Subcutaneous abdominal adipose tissue (tissue), 5 donors: ENCODE measurements around the gene PARD3B.
A peak's percentile ranks its signal among the peaks of the same experiment; 100 is the strongest.

Experiments used
- H3K27ac ChIP-seq: one replicate; pipeline ENCODE4 v1.7.0; 2013; ENCODE audit warnings: low read depth, mild to moderate bottlenecking, inconsistent platforms, low read length, moderate library complexity
- H3K27me3 ChIP-seq, 5 donors: one replicate each; pipeline ENCODE4 v1.7.0; 2013; ENCODE audit warnings: low read length in 5 of 5, inconsistent platforms in 1 of 5; ENCODE audit not compliant: control insufficient read depth in 5 of 5, insufficient read depth in 4 of 5
- H3K36me3 ChIP-seq, 5 donors: one replicate each; pipeline ENCODE4 v1.7.0; 2013; ENCODE audit warnings: low read length in 5 of 5; ENCODE audit not compliant: control insufficient read depth in 5 of 5, insufficient read depth in 5 of 5
- H3K4me1 ChIP-seq, 5 donors: one replicate each; pipeline ENCODE4 v1.7.0; 2013; ENCODE audit warnings: low read length in 5 of 5, mild to moderate bottlenecking in 3 of 5, moderate library complexity in 1 of 5; ENCODE audit not compliant: control insufficient read depth in 5 of 5, insufficient read depth in 5 of 5
- H3K4me3 ChIP-seq, 5 donors: one replicate each; pipeline ENCODE4 v1.7.0; 2013; ENCODE audit warnings: low read length in 5 of 5, low read depth in 1 of 5
- H3K9ac ChIP-seq, 5 donors: one replicate each; pipeline ENCODE4 v1.7.0; 2013; ENCODE audit warnings: low read length in 5 of 5, mild to moderate bottlenecking in 4 of 5, moderate library complexity in 3 of 5
- H3K9me3 ChIP-seq, 5 donors: one replicate each; pipeline ENCODE4 v1.7.0; 2013; ENCODE audit warnings: low read length in 5 of 5; ENCODE audit not compliant: control insufficient read depth in 5 of 5
- donor health status: healthy.
- donor health status: healthy.
- donor health status: healthy.
- donor health status: healthy.
- donor health status: healthy.

Gene PARD3B, protein sequence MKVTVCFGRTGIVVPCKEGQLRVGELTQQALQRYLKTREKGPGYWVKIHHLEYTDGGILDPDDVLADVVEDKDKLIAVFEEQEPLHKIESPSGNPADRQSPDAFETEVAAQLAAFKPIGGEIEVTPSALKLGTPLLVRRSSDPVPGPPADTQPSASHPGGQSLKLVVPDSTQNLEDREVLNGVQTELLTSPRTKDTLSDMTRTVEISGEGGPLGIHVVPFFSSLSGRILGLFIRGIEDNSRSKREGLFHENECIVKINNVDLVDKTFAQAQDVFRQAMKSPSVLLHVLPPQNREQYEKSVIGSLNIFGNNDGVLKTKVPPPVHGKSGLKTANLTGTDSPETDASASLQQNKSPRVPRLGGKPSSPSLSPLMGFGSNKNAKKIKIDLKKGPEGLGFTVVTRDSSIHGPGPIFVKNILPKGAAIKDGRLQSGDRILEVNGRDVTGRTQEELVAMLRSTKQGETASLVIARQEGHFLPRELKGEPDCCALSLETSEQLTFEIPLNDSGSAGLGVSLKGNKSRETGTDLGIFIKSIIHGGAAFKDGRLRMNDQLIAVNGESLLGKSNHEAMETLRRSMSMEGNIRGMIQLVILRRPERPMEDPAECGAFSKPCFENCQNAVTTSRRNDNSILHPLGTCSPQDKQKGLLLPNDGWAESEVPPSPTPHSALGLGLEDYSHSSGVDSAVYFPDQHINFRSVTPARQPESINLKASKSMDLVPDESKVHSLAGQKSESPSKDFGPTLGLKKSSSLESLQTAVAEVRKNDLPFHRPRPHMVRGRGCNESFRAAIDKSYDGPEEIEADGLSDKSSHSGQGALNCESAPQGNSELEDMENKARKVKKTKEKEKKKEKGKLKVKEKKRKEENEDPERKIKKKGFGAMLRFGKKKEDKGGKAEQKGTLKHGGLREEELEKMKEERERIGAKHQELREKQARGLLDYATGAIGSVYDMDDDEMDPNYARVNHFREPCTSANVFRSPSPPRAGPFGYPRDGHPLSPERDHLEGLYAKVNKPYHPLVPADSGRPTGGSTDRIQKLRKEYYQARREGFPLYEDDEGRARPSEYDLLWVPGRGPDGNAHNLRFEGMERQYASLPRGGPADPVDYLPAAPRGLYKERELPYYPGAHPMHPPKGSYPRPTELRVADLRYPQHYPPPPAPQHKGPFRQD (N-terminal part only)

DNA sequence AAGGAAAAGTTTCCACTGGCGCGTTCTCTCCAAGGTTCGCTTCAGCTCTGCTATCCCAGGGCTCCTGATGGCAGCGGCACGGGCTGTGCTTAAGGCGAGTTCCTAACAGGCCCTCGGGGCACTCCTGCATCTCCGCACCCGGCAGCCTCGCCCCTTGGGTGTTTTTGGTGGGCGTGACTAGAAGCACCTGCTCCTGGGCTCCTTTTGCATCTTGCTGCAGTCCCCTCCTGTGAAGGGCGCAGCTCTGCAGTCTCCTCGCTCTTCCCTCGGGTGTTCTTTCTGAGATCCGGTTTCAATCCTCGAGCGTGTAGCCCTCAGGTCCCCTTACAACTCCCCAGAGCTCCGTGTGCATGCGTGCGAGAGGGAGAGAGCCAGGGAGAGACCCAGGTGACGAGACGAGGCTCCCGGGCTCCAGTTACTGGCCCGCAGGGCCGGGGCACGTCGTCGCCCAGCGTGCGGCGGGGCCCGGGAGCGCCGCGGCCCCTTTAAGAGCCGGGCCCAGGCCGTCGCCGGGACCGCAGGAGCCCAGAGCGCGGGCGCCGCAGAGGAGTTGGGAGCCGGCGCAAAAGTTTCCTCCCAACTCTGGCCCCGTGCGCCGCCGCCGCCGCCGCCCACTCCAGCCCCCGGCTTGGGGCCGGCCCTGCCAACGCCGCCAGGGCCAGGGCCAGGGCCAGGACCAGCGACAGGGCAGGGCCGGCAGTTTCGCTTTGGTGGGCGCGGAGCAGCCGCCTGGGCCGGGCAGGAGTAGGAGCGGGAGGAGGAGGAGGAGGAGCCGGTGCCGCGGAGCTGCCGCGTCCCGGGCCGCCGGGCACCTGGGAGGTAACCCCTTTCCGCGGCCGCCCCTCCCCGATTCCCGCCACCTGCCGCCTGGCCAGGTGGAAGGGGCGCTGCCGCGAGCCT is at the start of gene PARD3B:
Gene PARD3B (plus strand): TSS at position 515 of the 900 bp plus-strand sequence. CDS start 525 bp downstream, outside the sequence.
- Histone ChIP-seq H3K9ac (peak within 1 kb of the TSS; percentile 39 to 84 (median 80)), H3K9me3 (no peaks in the 10 kb centered on the region), H3K4me1 (peaks cover 0 to 43% (median 29%) of the 10 kb centered on the region in 5 donors), H3K27ac (peak within 1 kb of the TSS; percentile 55), H3K27me3 (no peaks in the 10 kb centered on the region), H3K36me3 (no peaks in the 10 kb centered on the region), H3K4me3 (peak within 1 kb of the TSS; percentile 83 to 94 (median 89))

DNA sequence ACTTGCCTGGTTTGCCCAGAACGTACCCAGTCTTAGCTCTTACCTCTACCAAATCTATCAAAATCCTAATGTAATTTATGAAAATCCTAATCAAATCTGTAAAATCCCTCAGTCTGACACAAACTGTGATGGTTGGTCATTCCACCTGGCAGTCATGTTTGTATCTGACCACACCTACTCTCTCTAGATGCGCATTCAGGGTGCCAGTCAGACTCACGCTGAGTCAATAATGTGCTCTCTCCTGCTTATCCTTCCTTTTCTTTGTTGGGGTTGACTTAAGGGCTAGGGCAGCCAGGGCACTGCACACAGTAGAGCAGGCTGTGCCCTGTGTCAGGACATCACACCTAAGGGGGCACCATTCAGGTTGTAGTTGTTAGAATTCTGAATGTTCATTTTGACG is 48.5 kb upstream of the PARD3B start:
- H3K27ac ChIP-seq: no peak overlapping the region
- H3K4me1 ChIP-seq: no peaks in the 10 kb centered on the region
- no peaks in the 10 kb centered on the region for H3K9me3 ChIP-seq
- H3K36me3 ChIP-seq: no peaks in the 10 kb centered on the region
- H3K9ac ChIP-seq: no peak overlapping the region
- H3K27me3 ChIP-seq: no peaks in the 10 kb centered on the region
- H3K4me3 ChIP-seq: no peak overlapping the region

DNA sequence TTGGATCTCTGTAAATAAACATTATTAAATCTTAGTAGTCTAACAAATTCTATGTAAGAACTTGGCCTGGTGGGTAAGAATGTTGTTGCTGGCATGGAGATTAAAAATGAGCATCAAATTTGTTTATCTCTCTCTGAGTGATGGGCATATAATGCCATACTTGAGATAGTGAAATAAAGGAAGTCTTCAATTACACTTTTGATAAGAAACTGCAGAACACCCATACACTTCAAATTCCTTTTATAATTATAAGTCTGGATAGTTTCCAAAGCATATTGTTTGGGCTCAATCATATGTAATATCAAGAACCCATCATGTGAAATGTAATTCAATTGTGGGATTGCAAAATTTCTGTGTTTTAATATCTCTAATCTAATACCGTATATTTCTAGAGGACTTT is 47.4 kb upstream of the PARD3B start:
- H3K4me3 ChIP-seq: no peak overlapping the region
- H3K27ac ChIP-seq: no peak overlapping the region
- no peak overlapping the region for H3K9ac ChIP-seq
- no peaks in the 10 kb centered on the region for H3K4me1 ChIP-seq
- H3K27me3 ChIP-seq: no peaks in the 10 kb centered on the region
- H3K9me3 ChIP-seq: no peaks in the 10 kb centered on the region
- no peaks in the 10 kb centered on the region for H3K36me3 ChIP-seq

DNA sequence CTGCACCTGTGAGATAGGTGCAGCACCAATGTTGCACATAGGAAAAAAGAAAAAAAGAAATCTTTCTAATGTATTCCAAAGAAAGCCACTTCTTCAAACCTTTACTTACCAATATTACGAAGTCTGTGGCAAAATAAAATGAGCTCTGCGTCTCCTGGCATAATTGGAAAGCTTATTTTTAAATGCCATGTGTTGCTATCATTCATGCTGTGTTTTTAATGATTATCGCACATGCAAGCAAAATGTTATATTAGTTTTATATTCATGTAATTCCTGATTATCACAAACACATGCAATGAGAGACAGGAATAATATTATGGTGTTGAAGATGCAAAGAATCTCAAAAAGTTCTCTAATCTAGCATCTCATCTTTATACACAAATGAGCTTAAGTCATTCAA is 47.0 kb upstream of the PARD3B start:
- Histone ChIP-seq H3K9me3 (no peaks in the 10 kb centered on the region), H3K36me3 (no peaks in the 10 kb centered on the region), H3K9ac (no peak overlapping the region), H3K27ac (no peak overlapping the region), H3K4me3 (no peak overlapping the region), H3K27me3 (no peaks in the 10 kb centered on the region), H3K4me1 (no peaks in the 10 kb centered on the region)

DNA sequence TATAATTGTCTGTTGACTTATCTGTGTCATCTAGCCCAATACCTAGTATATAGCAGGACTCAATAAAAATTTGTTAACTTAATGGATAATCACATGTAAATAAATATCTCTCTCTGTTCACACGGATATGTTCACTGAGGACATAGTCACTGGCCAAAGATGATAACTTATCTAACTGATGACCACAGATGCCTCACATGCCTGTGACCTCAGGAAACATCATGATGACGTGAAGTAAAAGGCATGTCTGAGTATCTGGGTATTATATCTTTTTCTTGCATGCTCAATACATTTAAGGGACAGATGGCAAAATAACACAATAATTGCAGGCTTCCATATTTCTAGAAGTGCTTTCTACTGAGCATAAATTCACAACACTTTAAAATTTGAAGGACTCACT is 41.4 kb upstream of the PARD3B start:
- Histone ChIP-seq H3K9me3 (no peaks in the 10 kb centered on the region), H3K27ac (no peak overlapping the region), H3K4me1 (peaks cover 0 to 6% (median 0%) of the 10 kb centered on the region in 5 donors), H3K4me3 (no peak overlapping the region), H3K9ac (no peak overlapping the region), H3K36me3 (no peaks in the 10 kb centered on the region), H3K27me3 (no peaks in the 10 kb centered on the region)

DNA sequence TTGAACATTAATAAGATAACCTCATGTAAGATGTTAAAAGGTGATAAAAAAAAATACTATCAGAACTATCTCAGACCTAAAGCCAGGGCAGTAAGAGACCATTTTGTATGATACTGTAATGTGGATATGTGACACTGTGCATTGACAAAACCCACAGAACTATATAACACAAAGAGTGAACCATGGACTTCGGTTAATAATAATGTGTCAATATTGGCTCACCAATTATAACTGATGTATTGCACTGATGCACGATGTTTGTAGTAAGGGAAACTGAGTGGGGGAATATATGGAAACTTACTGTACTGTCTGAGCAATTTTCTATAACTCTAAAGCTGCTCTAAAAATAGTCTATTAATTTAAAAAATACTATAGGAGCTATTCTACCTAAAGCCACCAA is 40.7 kb upstream of the PARD3B start:
- H3K27ac ChIP-seq: no peak overlapping the region
- no peaks in the 10 kb centered on the region for H3K36me3 ChIP-seq
- H3K27me3 ChIP-seq: no peaks in the 10 kb centered on the region
- H3K9me3 ChIP-seq: no peaks in the 10 kb centered on the region
- H3K4me1 ChIP-seq: peaks cover 0 to 6% (median 0%) of the 10 kb centered on the region in 5 donors
- H3K9ac ChIP-seq: no peak overlapping the region
- no peak overlapping the region for H3K4me3 ChIP-seq

DNA sequence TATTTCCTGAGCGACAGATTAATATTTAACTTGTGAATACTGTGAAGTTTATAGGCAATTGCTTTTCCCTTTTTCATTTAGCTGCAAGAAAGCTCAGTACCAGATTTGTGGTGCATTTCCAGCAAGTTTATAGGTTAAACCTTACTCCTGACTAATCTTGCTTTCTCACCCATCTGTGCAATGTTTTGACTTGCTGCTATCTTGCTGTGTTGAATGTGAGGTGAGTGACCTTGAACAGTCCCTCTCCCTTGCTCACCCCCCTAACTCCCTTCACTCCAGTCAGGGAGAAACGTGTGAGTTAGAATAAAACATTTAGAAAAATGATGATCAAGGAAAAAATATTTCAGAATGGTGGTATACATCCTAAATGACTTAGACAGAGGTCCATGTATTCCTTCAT is 39.8 kb upstream of the PARD3B start:
- Histone ChIP-seq H3K9ac (no peak overlapping the region), H3K4me1 (peaks cover 0 to 6% (median 0%) of the 10 kb centered on the region in 5 donors), H3K9me3 (no peaks in the 10 kb centered on the region), H3K4me3 (no peak overlapping the region), H3K27me3 (no peaks in the 10 kb centered on the region), H3K27ac (no peak overlapping the region), H3K36me3 (no peaks in the 10 kb centered on the region)

DNA sequence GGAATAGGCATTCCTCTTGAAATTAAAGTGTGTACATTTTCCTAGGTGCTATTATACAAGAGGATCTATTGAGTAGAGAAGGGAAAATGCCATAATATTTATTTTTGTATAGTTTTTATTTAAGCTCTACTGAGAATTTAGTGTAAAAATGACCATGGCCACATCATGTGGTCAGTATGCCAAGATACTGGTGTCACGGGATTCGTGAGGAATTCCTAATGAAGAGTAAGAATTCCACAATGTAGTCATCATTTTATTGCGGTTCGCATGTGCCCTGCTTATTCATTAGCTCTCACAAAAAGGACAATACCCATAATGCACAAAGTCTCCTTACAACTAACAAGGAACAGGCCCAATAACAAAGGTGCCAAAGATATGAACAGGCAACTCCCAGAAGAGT is 39.3 kb upstream of the PARD3B start:
- H3K9me3 ChIP-seq: no peaks in the 10 kb centered on the region
- H3K27me3 ChIP-seq: no peaks in the 10 kb centered on the region
- H3K9ac ChIP-seq: no peak overlapping the region
- no peak overlapping the region for H3K4me3 ChIP-seq
- H3K27ac ChIP-seq: no peak overlapping the region
- H3K4me1 ChIP-seq: peaks cover 0 to 6% (median 0%) of the 10 kb centered on the region in 5 donors
- no peaks in the 10 kb centered on the region for H3K36me3 ChIP-seq

DNA sequence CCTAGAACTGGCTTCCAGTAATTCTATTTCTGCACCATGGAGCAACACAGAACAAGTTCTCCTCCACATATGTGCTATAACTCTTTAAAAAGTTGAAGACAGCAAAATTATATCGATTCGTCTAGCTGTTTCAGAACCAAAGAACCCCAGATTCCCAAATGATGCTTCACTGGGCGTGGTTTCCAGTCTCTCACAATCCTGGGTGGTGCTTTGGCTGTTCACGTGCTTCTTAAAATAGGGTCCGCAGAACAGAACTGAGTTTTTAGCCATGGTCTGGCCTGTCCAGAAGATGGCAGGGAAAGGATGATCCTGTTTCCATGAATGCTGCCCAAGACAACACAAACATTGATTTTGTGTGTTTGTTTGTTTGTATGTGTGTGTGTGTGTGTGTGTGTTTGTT is 37.6 kb upstream of the PARD3B start:
- no peaks in the 10 kb centered on the region for H3K27me3 ChIP-seq
- H3K27ac ChIP-seq: no peak overlapping the region
- peaks cover 0 to 6% (median 0%) of the 10 kb centered on the region in 5 donors for H3K4me1 ChIP-seq
- no peak overlapping the region for H3K4me3 ChIP-seq
- no peaks in the 10 kb centered on the region for H3K9me3 ChIP-seq
- no peak overlapping the region for H3K9ac ChIP-seq
- no peaks in the 10 kb centered on the region for H3K36me3 ChIP-seq
